Measurements from ENCODE around the gene ATG5.

ATG5 gene

DNA sequence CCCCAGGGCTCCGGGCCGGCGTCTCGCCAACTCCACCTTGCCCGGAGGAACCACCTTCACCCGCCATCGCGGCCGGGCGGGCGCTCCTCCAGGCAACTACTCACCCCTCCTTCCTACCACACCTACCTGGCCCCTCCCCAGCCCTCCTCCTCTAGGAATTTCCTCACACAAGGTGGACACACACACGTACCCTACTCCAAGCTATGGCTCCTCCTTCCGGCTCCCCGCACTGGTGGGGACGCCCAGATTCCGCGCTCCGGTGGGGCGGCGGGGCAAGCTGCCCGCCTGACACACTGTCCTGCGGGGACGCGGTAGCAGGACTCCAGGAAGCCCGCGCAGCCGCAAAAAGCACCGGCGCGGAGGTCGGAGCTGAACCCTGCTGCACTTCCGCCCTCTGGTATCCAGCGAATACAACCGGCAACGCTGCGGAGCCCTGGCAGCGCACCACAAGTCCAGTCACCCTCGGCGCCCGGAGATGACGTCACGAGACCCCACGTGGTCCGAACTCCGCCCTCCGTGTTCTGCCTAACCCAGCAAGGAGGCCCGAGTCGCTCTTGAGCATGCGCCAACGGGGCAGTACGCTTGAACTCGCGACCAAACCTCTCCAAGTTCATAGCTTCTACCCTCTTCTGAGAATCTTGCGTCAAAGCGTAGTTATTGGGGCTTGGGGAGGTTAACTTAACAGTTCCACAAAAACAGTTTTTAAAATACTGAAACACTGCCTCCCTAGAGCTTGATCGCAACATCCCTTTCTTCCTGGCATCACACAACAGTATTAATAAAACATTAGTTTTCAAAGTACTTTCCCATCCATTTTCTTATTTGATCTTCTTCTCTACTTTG, at the start of gene ATG5:
Gene ATG5 (minus strand): TSS at position 425 of the 843 bp plus-strand sequence. CDS start 9,552 bp downstream, outside the sequence.
- DNase-seq (ENCODE audit: low read depth): peak; percentile 99

DNA sequence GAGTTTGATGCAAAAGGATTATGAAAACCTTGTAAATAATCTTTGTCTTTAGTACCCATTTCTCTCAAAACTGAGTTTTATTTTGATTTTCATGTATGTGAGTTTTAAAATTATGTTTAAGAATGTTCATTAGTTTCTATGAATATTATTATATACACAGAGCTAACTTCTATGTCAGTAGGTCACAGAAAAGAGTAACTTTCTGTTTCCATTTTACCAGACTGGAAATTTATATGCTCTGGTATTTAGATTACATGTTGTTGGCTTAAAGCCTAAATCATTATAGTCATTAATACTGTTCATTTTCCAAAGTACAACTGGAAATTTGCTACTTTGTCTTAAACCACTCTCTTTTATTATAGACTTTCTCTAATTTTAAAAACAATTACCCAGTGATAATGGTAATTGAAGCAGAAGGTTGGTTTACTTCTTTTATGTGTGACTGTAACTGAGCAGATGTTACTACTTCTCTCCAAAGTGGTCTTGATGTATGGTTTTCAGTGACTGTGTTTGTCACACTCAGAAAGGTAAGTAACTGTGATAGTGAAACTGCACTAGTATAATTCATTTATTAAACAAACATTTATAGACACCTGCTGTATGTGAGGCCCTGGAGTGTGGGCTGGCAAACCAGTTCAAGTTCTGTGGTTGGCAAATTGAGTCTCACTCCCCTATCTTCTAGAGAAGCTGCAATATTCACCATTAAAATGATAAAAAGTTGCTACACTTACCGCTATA, 48.1 kb upstream of the ATG5 start:
- DNase-seq (ENCODE audit: low read depth): no peak

DNA sequence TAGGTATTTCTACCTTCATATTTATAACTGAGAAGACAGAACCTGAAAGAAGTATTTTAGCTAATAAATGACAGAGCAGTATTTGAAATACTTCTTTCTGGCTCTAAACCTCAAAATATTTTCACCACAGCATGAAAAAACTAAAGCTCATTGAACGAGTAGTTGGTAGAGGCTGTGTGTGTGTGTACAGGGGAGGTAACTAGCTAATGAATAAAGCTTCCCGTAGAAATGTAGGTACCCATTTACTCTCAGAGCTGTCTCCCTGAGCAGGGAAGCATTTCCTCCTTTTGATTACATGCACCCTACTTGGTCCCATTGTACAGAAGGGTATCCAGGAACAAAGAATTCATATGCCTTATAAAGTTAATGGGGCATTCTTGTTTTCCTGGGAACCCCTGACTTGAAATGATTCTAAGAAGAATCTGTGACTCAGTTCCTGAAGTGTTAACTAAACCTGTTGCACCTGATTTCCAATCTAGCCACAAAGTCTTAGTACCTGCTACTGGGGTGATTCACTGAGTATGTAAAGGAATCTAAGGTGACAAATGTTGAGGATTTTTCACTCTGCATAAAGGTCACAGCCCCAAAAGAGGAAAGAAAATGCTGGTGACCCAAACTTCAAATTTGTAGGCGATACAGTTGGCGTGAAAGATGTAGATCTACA, 47.4 kb upstream of the ATG5 start:
- no peak for DNase-seq (ENCODE audit: low read depth)

DNA sequence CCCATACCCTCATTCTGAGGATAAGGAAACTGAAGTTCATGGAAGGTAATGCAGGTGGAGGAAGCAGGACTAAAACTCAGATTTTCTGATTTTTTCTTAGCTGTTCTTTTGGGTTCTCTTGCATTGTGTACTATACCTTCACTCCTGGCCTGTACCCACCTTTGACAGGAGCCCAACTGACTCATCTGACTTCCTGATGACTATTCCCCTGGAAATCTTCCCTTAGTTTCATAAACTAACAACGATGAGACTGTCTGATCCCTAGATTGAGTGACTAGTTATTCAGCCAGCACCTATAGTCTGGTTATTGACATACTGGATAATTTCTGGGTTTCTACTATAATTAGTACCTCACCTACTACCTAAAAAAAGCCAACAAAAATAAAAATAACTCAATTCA, 45.1 kb upstream of the ATG5 start:
- DNase-seq (ENCODE audit: low read depth): no peak

DNA sequence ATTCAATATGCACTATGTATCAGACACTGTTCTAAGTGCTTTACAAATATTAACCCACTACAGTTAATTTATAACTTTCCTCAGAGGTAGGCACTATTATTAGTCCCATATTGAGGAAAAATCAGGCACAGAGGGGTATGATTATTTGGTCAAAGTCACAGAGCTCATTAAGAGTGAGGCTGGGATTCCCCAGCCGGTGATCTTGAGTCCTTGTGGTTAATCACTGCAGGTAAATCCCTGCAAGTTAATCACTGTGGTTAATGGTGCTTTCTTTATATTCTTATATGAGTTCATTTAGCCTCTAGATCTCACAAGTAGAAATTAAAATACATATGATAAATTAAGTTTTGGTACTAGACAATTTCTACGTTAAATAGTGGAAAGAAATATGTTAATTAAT, 44.2 kb upstream of the ATG5 start:
- no peak for DNase-seq (ENCODE audit: low read depth)

DNA sequence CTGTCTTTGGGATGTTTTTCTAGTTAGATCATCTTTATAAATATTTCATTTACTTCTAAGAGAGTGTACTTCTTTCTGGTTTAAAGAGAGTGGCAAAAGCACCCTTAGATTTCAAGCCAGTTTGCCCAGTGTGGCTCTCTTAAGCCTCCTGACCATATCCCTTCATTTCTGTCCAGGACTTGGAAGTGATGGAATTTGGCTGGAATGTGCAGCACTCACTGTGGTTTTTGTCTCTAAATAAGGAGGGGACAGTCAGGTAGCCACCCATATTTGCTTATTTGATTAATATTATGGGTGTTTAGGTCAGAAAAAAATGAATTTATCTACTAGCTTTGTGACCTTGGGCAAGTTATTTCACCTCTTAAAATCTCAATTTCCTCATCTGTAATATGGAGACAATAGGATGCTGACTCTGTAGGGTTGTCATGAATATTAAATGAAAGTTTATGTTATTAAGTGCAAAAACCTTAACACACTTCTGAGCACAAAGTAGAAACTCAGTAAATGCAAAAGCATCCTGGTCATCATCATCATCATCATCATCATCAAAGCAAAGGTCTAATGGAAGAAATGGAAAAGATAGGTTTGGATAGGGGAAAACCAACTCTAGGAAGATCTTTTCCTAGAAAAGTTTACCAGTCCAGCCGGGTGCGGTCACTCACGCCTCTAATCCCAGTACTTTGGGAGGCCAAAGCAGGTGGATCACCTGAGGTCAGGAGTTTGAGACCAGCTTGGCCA, 38.0 kb upstream of the ATG5 start:
- DNase-seq (ENCODE audit: low read depth): peak; percentile 18

DNA sequence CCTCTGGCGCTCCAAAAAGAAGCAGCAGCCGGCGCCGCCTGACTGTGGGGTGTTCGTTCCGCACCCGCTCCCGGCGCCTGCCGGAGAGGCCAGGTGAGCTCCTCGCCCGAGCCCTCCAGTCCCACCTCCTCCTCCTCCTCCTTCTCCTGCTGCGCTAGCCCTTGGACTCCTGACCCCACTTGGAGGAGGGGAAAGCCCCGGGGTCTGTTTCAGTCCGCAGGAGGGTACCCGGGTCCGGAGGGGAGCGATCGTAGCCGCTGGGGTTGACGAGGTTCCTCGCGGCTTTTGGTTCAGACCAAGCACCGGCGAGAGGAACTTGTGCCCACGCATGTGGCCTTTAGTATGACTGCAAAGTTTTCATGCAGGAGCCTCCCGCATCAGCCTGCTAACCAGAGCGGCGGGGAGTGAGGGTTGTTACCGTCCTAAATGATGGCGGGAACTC, 35.5 kb upstream of the ATG5 start:
- DNase-seq (ENCODE audit: low read depth): no peak

DNA sequence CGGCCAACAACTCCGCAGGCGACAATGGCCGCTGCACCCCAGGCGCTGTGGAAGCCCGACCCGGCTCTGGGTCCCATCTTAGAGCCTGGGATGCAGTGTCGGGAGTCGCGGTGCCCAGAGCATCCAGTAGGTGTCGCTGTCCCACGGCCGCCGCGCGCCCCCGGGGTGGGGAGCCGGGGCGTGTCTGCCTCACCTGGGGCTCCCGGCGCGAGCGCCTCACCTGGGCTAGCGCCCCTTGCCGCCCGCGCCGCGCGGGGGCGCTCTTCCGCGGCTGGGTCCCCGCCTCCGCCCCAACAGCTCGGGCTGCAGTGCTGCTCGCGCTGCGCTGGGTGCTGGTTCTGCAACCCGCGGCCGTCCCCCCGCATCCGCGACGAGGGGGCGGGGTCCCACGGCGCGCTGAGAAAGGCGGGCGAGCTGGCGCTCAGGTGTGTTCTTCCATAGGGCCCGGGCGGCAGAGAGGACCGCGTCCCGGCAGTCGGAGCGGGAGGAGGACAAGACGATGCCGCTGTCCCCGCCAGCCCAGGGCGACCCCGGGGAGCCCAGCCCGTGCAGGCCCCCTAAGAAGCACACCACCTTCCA, 34.9 kb upstream of the ATG5 start, which contains the start of gene CRYBG1:
Gene CRYBG1 (plus strand): TSS at position 308 of the 579 bp plus-strand sequence. CDS start 192 bp downstream, at position 500.
- peak; percentile 32 for DNase-seq (ENCODE audit: low read depth)

DNA sequence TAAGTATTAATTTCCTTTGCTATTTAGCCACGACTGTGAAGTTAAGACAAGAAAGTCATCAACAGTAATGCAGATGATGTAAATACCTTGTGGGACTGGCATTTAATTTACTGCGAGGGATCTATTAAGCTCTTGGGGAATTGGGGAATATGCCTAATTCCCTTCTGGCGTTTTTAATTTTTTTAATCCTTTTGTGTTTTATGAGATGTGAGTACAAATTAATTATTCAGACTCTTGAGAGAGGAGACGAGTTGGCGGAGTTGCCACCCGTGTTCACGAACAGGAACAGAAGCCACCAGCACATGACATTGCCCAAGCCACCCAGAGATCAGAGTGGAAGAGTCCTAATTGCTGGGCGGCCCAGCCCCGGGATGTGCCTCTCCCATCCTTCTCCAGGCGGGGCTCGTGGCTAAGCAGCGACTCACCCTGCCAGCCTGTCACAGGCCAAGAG, 34.4 kb upstream of the ATG5 start:
- no peak for DNase-seq (ENCODE audit: low read depth)

DNA sequence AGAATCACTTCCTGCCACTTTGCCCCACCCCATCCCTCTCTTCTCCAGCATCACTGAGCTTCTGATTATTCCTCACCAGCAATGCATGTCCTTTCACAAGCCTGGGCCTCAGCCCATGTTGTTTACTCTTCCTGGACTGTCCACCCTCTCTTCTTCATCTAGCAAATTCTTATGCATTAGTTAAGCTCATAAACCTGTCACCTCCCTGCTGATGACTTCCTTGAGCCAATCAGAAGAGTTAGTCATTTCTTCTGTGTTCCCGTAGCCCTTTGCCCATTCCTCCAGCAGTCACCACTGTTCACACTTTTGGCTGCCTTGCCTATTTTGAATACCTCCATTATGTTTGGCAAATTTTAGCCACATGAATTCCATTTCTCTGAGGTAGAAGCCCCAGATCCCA, 30.8 kb upstream of the ATG5 start:
- DNase-seq (ENCODE audit: low read depth): peak; percentile 12

DNA sequence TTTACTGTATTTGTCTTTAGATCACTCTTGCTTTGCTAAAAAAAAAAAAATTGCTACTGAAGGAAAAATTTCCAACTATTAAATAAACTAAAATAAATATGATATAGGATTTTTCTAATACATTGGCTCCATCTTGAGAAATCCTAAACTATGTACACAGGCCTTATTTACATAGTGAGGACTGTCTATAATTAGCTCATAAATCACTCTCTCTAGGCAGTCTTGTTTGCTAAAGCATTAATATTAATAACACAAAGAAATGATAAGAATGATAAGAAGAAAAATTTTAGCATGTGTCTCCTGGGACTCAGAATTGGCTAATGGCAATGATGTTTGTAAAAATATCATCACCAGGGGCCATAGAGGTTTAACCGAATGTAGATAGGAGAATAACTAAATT, 21.7 kb upstream of the ATG5 start:
- no peak for DNase-seq (ENCODE audit: low read depth)

DNA sequence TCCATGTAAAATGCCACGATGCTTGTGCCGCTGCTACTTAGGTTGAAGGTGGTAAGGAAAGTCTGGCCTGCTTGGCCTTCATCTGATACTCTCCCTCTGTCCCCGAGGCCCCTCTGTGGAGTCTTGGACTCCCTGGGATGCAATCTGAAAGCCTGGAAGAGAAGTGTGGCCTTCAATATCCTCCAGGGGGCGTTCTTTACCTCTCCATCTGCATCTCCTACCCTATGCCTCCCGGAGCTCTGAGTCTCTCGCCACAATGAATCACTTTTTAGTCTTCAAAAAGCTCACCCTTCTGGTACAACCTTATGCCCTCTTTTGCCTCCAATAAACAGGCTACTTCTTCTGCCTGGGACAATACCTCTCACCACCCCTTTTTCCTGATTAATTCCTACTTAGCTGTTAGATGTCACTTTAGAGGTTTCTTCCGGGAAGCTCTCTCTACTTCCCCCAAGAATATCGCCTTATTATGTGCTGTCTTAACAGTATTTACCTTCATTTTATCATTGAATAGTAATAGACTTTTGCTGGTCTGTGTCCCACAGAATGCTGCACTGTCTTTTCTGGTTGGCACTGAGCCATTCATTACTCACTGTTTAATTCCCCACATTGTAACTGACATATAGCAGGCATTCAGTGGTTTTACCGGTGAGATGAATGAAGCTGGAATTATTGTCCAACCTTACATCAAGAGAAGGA, 13.9 kb upstream of the ATG5 start:
- DNase-seq (ENCODE audit: low read depth): peak; percentile 78

DNA sequence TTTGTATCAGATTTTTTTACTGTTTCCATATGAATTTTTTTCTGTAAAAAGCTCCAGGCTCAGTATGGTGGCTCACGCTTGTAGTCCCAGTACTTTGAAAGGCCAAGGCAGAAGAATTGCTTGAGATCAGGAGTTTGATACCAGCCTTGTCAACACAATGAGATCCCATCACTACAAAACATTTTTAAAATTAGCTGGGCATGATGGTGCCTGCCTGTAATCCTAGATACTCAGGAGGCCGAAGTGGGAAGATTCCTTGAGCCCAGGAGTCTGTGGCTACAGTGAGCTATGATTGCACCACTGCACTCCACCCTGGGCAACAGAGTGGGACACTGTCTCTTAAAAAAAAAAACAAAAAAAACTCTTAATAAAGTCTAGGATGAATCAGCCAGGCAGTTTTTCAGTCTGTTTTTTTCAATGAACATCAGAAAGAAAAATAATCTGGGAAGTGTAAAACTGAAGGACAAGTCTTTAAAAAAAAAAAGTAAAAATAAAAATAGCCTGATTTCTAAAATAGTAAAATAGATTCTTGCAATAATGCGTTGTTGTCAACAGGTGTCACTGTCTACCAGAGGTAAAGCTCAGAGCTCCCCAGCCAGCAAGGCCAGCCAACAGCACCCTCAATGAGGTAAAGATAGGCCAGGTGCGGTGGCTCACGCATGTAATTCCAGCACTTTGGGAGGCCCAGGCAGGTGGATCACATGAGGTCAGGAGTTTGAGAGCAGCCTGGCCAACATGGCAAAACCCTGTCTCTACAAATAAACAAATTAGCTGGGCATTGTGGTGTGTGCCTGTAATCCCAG, 9.3 kb upstream of the ATG5 start:
- DNase-seq (ENCODE audit: low read depth): peak; percentile 55

DNA sequence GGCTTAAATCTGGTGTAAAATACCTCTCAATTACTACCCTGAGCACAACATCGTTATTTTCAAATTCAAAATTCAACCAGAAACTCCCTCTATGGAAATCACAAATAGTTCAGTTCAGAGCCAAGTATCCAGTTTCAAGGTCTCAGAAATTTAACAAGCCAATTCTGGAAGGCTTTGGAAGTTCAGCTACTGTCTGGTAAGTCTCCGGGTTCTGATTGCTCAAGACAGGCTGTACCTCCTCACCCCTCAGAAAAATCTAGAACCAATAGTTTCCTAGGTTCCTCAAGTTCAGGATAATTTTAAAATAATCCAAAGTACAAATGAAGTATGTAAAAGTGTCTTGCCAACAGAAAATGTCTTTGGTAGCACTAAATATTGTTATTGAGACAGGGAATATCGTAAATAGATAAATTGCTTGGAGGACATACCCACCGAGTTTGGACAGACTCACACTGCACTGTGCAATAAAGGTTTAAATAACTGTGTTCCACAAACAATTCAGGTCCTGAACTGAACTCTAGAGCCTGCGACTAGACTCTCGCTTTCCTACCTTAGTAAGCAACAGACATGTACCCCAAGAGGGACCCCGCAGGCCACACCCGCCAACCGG, 729 bp downstream of the ATG5 start:
- peak; percentile 37 for DNase-seq (ENCODE audit: low read depth)

DNA sequence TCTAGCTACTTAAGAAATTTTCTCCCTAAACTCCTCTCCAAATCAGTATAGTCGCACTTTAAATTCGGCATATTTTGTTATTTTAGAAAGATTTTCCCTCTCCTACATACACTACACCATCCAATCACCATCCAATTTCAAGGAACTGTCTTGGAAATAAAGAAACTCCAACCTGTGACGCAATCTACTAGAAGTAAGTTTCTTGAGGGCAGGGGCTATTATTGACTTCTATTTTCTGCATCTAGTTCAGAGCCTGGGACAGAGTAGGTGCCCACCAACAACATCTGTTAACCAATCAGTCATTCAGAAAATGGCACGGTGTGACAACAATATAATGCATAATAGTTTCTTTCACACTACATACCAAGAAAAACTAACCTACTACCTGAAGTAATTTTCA, 3.6 kb downstream of the ATG5 start:
- no peak for DNase-seq (ENCODE audit: low read depth)

DNA sequence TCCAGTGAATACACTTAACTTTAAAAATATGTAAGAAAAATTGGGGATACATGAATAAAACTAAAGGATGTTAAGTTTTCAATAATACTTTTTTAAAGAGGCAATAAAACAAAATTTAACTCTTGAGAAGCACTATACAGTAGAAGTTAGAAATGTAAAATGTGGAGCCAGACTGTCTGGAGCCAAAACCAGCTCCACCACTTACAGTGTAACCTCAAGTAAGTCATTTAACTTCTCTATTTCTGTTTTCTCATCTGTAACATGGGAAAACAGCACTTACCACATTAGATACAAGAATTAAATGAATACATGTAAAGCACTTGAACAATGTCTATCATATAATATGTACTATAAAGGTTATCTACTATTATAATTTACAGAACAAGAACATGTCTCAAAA, 6.7 kb downstream of the ATG5 start:
- DNase-seq (ENCODE audit: low read depth): no peak

DNA sequence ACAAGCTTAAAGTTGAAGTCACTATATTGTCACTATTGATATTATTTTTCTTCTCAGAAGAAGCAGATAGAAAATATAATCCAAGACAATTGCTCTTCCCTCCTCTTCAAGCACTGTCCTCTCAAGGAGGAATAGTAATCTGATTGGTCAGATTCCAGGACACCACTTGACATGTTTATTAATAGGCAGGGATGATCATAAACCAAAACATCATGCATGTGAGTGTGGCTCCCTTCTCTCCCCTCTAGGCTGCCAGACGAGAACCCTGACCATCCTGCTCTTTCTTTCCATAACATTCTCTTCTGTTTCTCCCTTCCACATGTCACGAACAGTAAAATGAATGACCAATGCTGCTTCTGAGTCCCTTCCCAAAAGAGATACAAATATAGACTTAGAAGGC, 7.5 kb downstream of the ATG5 start:
- DNase-seq (ENCODE audit: low read depth): no peak

DNA sequence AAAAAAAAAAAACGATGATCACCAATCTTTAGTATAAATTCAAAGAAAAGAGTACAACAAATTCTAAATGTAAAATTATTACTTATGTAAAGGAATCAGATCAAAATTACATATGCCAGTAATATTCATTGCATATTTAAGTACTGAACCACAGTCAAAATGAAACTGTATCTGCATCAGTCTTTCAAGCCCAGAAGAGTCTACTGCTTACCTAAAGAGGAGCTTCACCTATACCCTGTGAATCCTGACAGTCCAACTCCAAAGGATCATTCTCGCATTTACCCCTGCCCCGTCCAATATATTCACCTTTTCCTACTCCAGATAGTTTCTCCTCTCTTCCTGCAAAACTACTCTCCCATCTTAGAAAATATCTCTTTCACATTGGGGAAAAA, 9.2 kb downstream of the ATG5 start:
- no peak for DNase-seq (ENCODE audit: low read depth)

DNA sequence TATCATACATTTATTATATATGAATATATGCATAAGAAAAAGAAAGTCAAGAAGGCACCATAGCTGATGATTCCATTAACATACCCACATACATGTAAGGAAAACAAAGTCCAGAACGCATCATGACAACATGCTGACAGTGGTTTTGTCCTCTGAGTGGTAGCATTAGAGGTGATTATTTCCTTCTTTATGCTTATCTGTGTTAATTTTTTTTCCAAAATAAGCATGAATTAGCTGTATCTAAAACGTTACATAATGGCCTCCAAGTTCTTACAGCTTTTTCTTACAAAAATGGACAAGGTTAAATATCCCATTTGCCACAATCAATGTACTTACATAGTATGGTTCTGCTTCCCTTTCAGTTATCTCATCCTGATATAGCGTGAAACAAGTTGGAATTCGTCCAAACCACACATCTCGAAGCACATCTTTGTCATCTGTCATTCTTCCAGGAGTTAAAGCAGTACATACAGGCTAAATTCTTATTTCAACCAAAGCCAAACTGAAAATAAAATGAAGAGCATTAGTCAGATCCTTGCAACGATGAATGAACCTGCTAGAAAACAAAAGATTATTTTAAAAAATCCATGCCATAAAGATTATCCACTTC, 9.7 kb downstream of the ATG5 start:
- no peak for DNase-seq (ENCODE audit: low read depth)

Data from EH (cell line).